Measurements from ENCODE around the gene PACRG. TPM values are rescaled to one million over a fixed set of nuclear protein-coding genes. Genes with fewer than 3 reads are reported as not detected.

Gene PACRG
- total and polyA plus RNA-seq, 2 of the 8 experiments (the other 6 are each of a cell fraction or from before 2014, with no cell fraction given): 0.44 to 0.54 TPM

- no peak for TF ChIP-seq CHD7 (IDR thresholded peaks at IDR 0.05; ENCODE audit: insufficient replicate concordance, low read length)
- TF ChIP-seq SP1 (IDR thresholded peaks at IDR 0.05; ENCODE audit: low read depth, low read length): no peak
- TF ChIP-seq MAX (IDR thresholded peaks at IDR 0.05): peak; percentile 35; the same call in 1 of the 2 replicates
- TF ChIP-seq RXRA (IDR thresholded peaks at IDR 0.05; ENCODE audit: insufficient read depth, low read depth, low read length): no peak
- no peak for TF ChIP-seq NANOG (IDR thresholded peaks at IDR 0.05; ENCODE audit: insufficient read depth, low read depth, low read length, poor library complexity, severe bottlenecking)
- no peak for TF ChIP-seq HDAC6 (IDR thresholded peaks at IDR 0.05; ENCODE audit: low read depth, low read length)
- TF ChIP-seq CHD1 (IDR thresholded peaks at IDR 0.05; ENCODE audit: low read depth, low read length): no peak
- no peak for TF ChIP-seq EGR1 (IDR thresholded peaks at IDR 0.05; ENCODE audit: borderline replicate concordance, low read depth, low read length)
- TF ChIP-seq JUN (IDR thresholded peaks at IDR 0.05; ENCODE audit: low read depth, low read length): no peak
- TF ChIP-seq SUZ12 (IDR thresholded peaks at IDR 0.05; ENCODE audit: low read length): no peak
- no peak for TF ChIP-seq POU5F1 (IDR thresholded peaks at IDR 0.05; ENCODE audit: low read depth, low read length)
Observed at GRCh38 chr6:163170294-163170883, 442.6 kb downstream of the PACRG start (continued).
